ENCODE measurements around the gene WNT5A. TPM values are rescaled to one million over a fixed set of nuclear protein-coding genes. Genes with fewer than 3 reads are reported as not detected.

Gene WNT5A
- total RNA-seq, 1 donor from 2014 or later: 27.2 TPM

DNA sequence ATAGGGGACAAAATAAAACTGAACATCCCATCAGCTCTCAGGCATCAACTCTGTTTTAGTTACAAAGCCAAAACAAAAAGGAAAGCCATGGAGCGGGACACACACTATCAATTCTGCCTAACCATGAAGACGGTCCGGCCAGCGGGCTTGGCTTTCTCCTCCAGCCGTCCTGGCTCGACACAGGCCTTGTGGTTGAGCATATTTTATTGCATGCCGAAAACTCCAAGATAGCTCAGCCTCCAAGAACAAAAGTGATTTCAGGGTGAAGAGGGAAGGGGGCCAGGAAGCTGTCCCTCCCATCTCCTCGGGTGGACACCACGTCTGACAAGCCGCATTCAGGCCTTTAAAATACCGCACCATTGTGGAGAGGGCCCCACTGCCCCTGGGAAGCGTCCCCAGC, 31.2 kb downstream of the WNT5A start:
- Histone ChIP-seq H3K4me3 (no peak overlapping the region), H3K27me3 (ENCODE audit: low read depth) (no peaks in the 10 kb centered on the region), H3K4me1 (no peaks in the 10 kb centered on the region), H3K9me3 (no peaks in the 10 kb centered on the region), H3K36me3 (no peaks in the 10 kb centered on the region), H3K27ac (no peak overlapping the region)
- no peak for DNase-seq
- TF ChIP-seq, protein P1, sequence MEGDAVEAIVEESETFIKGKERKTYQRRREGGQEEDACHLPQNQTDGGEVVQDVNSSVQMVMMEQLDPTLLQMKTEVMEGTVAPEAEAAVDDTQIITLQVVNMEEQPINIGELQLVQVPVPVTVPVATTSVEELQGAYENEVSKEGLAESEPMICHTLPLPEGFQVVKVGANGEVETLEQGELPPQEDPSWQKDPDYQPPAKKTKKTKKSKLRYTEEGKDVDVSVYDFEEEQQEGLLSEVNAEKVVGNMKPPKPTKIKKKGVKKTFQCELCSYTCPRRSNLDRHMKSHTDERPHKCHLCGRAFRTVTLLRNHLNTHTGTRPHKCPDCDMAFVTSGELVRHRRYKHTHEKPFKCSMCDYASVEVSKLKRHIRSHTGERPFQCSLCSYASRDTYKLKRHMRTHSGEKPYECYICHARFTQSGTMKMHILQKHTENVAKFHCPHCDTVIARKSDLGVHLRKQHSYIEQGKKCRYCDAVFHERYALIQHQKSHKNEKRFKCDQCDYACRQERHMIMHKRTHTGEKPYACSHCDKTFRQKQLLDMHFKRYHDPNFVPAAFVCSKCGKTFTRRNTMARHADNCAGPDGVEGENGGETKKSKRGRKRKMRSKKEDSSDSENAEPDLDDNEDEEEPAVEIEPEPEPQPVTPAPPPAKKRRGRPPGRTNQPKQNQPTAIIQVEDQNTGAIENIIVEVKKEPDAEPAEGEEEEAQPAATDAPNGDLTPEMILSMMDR (IDR thresholded peaks at IDR 0.05): no peak
- intact Hi-C loops (cut with DNase I): no loop called here
- no peak for ATAC-seq

DNA sequence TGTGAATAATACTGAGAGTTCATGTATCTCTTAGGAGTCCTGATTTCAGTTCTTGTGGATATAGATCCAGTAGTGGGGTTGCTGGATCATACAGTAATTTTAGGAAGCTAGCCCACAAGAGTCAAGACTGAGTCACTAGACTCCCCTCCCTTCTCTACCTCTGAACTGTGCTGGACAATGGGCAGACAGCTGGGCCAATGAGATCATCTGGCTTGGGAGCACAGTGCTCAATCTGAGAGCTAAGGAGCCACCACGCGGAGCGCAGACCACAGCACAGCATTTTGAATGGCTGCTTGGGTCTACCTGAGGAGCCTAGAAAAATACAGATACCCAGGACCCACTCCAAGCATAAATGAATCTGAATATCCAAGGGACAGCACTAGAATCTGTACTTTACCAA, 32.5 kb downstream of the WNT5A start:
- DNase-seq (no peak), ATAC-seq (no peak)
- no peak overlapping the region for H3K4me3 ChIP-seq
- H3K4me1 ChIP-seq: no peaks in the 10 kb centered on the region
- no peaks in the 10 kb centered on the region for H3K36me3 ChIP-seq
- no peak overlapping the region for H3K27ac ChIP-seq
- no peaks in the 10 kb centered on the region for H3K9me3 ChIP-seq
- TF ChIP-seq, protein P1 (IDR thresholded peaks at IDR 0.05): no peak
- intact Hi-C loops (cut with DNase I): no loop called here
- no peaks in the 10 kb centered on the region for H3K27me3 ChIP-seq (ENCODE audit: low read depth)

DNA sequence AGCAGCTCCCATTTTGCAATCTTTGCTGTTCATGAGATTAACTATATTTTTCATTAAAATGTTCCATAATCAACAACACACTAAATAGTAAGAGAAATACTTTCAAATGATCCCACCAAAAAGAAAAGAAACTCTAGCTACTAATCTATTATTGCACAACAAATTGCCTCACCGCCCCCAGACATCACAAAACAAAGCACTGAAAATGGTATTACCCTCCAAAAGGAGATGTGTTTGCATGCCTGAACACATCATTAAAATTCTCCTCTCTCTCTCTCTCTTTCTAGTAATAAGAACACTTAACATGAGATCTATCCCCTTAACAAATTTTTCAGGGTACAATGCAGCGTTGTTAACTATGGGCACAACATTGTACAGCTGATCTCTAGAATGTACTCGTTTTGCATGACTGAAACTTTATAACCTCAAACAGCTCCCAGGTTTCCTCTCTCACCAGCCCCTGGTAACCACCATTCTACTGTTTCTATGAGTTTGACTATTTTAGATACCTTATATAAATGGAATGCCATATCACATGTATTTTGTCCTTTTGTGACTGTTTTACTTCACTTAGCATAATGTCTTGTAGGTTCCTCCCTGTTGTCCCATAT, 33.1 kb downstream of the WNT5A start:
- no peaks in the 10 kb centered on the region for H3K4me1 ChIP-seq
- TF ChIP-seq, protein P1 (IDR thresholded peaks at IDR 0.05): no peak
- DNase-seq: no peak
- no peaks in the 10 kb centered on the region for H3K27me3 ChIP-seq (ENCODE audit: low read depth)
- H3K36me3 ChIP-seq: no peaks in the 10 kb centered on the region
- no peak overlapping the region for H3K27ac ChIP-seq
- no peak for ATAC-seq
- H3K9me3 ChIP-seq: no peaks in the 10 kb centered on the region
- no peak overlapping the region for H3K4me3 ChIP-seq
- intact Hi-C loops (cut with DNase I): no loop called here

DNA sequence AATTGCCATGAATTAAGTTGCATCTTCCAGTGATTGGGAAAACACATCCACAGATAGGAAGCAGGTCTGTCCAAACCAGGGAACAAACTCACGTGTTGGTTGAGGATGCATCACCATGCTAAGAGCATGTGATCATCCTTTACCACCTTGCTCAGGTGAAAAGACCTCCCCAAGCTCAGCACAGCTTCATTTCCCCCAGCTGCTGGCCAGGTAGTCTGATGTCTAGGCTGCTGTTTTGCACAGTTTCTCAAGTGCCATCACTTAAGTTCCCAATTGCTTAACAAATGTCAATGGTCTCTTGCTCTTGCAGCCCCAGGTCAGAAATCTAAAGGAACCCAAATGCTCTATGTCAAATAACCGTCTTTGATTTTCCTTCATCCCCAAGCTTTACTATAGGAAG, 34.2 kb downstream of the WNT5A start:
- no peak for DNase-seq
- no peak for ATAC-seq
- Histone ChIP-seq H3K9me3 (no peaks in the 10 kb centered on the region), H3K4me1 (no peaks in the 10 kb centered on the region), H3K27ac (no peak overlapping the region), H3K4me3 (no peak overlapping the region), H3K36me3 (no peaks in the 10 kb centered on the region), H3K27me3 (ENCODE audit: low read depth) (no peaks in the 10 kb centered on the region)
- intact Hi-C loops (cut with DNase I): no loop called here
- TF ChIP-seq, protein P1 (IDR thresholded peaks at IDR 0.05): no peak

DNA sequence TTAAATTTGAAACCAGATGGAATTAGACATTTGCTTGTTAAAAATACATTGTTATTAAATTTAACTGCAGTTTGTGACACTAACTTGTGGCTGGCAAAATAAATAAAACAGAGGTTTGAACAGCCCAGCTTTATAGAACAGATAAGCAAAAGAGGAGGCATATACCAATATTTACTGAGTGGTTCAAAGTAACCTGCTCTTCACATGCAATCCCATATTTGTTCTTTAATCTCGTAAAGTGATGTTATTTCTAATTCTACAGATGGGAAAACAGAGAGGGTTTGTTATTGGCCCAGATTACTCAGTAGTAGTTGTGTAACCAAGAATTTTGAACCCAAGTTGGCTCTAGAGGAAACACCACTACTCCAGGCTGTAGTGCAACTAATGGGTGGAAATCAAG, 37.6 kb downstream of the WNT5A start:
- Histone ChIP-seq H3K4me1 (no peaks in the 10 kb centered on the region), H3K9me3 (no peaks in the 10 kb centered on the region), H3K4me3 (no peak overlapping the region), H3K36me3 (no peaks in the 10 kb centered on the region), H3K27me3 (ENCODE audit: low read depth) (no peaks in the 10 kb centered on the region), H3K27ac (no peak overlapping the region)
- intact Hi-C loops (cut with DNase I): no loop called here
- TF ChIP-seq, protein P1 (IDR thresholded peaks at IDR 0.05): no peak
- DNase-seq (no peak), ATAC-seq (no peak)

Data from lower lobe of right lung (tissue), 2 donors.